IMR-90 (cell line): ENCODE measurements around the gene TMEM131L. TPM values are rescaled to one million over a fixed set of nuclear protein-coding genes. Genes with fewer than 3 reads are reported as not detected.

ENCODE experiments used
- ATAC-seq: fragments of 200-7000 bp; cut with Tn5 transposase; 2 replicates; pipeline ENCODE4 v1.9.1; 2020; ENCODE audit warnings: low read depth, mild to moderate bottlenecking, moderate library complexity
- BruUV-seq: library from RNA; stranded (reverse); fragments of 400-500 nt; replicated peaks from 2 replicates; lab custom pipeline; 2021; lab: Mats Ljungman, UMichigan
- CTCF ChIA-PET: fragments of 300-600 bp; formaldehyde crosslinking; extraction: SDS; loops from one replicate; lab custom pipeline; 2021; ENCODE audit warnings: antibody characterized with exemption; lab: Yijun Ruan, JAX
- POLR2A ChIA-PET: fragments of 300-600 bp; sonication (Branson Sonifier 250); formaldehyde crosslinking; loops from one replicate; lab custom pipeline; 2022; ENCODE audit warnings: antibody characterized with exemption; ENCODE audit not compliant: unreplicated experiment; lab: Charles Lee
- DNase-seq: peaks from one replicate; pipeline ENCODE4 v3.0.0; 2013
- H2AFZ ChIP-seq: replicated peaks from 2 replicates; pipeline ENCODE3; 2013; ENCODE audit warnings: low read length, mild to moderate bottlenecking; ENCODE audit not compliant: poor library complexity
- H2AK5ac ChIP-seq: 2 replicates; pipeline ENCODE4 v1.6.1; 2013; ENCODE audit warnings: low read depth, low read length, inconsistent platforms
- H2AK9ac ChIP-seq: replicated peaks from 2 replicates; pipeline ENCODE3; 2013; ENCODE audit warnings: mild to moderate bottlenecking, low read depth, low read length, moderate library complexity; ENCODE audit not compliant: poor library complexity
- H2BK120ac ChIP-seq: 2 replicates; pipeline ENCODE4 v1.6.1; 2013; ENCODE audit warnings: low read depth, low read length, inconsistent platforms
- H2BK15ac ChIP-seq: 3 replicates; pipeline ENCODE4 v1.6.1; 2013; ENCODE audit warnings: low read depth, low read length, inconsistent platforms
- H2BK20ac ChIP-seq: 2 replicates; pipeline ENCODE4 v1.6.1; 2013; ENCODE audit warnings: low read depth, mild to moderate bottlenecking, inconsistent platforms, low read length, moderate library complexity
- H2BK5ac ChIP-seq: 2 replicates; pipeline ENCODE4 v1.6.1; 2013; ENCODE audit warnings: mild to moderate bottlenecking, low read depth, low read length, inconsistent platforms; ENCODE audit not compliant: poor library complexity, severe bottlenecking
- H3K14ac ChIP-seq: replicated peaks from 2 replicates; pipeline ENCODE4 v1.6.1; 2013; ENCODE audit warnings: low read depth, low read length, inconsistent platforms
- H3K18ac ChIP-seq: 2 replicates; pipeline ENCODE4 v1.6.1; 2013; ENCODE audit warnings: low read depth, low read length, control low read depth
- H3K23ac ChIP-seq: 2 replicates; pipeline ENCODE4 v1.6.1; 2013; ENCODE audit warnings: low read depth, low read length, inconsistent platforms
- H3K27ac ChIP-seq: 2 replicates; pipeline ENCODE4 v1.5.1; 2013; ENCODE audit warnings: mild to moderate bottlenecking, control low read depth, low read length; ENCODE audit not compliant: insufficient read depth
- H3K27me3 ChIP-seq: 2 replicates; pipeline ENCODE4 v1.6.1; 2013; ENCODE audit warnings: low read length; ENCODE audit not compliant: control insufficient read depth, insufficient read depth
- H3K36me3 ChIP-seq: 2 replicates; pipeline ENCODE4 v1.6.1; 2013; ENCODE audit warnings: low read length, mixed read lengths; ENCODE audit not compliant: control insufficient read depth, insufficient read depth
- H3K4ac ChIP-seq: 2 replicates; pipeline ENCODE4 v1.6.1; 2013; ENCODE audit warnings: low read depth, low read length, inconsistent platforms
- H3K4me1 ChIP-seq: 2 replicates; pipeline ENCODE4 v1.6.1; 2013; ENCODE audit warnings: low read length, mixed read lengths; ENCODE audit not compliant: control insufficient read depth, insufficient read depth
- H3K4me2 ChIP-seq: 2 replicates; pipeline ENCODE4 v1.6.1; 2013; ENCODE audit warnings: low read depth, mild to moderate bottlenecking, control low read depth, low read length, moderate library complexity
- H3K4me3 ChIP-seq: 2 replicates; pipeline ENCODE4 v1.5.1; 2013; ENCODE audit warnings: low read depth, mild to moderate bottlenecking, control low read depth, low read length, moderate library complexity; ENCODE audit not compliant: insufficient read depth
- H3K56ac ChIP-seq: 2 replicates; pipeline ENCODE4 v1.6.1; 2013; ENCODE audit warnings: low read length, inconsistent platforms; ENCODE audit not compliant: insufficient read depth; ENCODE audit errors: extremely low read depth
- H3K79me1 ChIP-seq, 2 experiments: 2 replicates each; pipeline ENCODE4 v1.6.1; 2013; ENCODE audit warnings: low read length in 2 of 2, inconsistent platforms in 1 of 2, low read depth in 1 of 2
- H3K9ac ChIP-seq: 2 replicates; pipeline ENCODE4 v1.6.1; 2013; ENCODE audit warnings: low read depth, low read length, control low read depth
- H3K9me1 ChIP-seq: 2 replicates; pipeline ENCODE4 v1.6.1; 2013; ENCODE audit warnings: low read length, inconsistent platforms; ENCODE audit not compliant: insufficient read depth
- H3K9me3 ChIP-seq: 2 replicates; pipeline ENCODE4 v1.6.1; 2013; ENCODE audit warnings: low read length; ENCODE audit not compliant: control insufficient read depth, insufficient read depth
- H4K20me1 ChIP-seq: 2 replicates; pipeline ENCODE4 v1.6.1; 2013; ENCODE audit warnings: low read length, inconsistent platforms; ENCODE audit not compliant: insufficient read depth
- H4K5ac ChIP-seq: 2 replicates; pipeline ENCODE4 v1.6.1; 2013; ENCODE audit warnings: mild to moderate bottlenecking, low read depth, low read length, control low read depth
- H4K8ac ChIP-seq, 2 experiments: 2 replicates each; pipeline ENCODE4 v1.6.1; 2013; ENCODE audit warnings: low read depth in 2 of 2, low read length in 2 of 2, control low read depth in 1 of 2, inconsistent platforms in 1 of 2
- H4K91ac ChIP-seq: 2 replicates; pipeline ENCODE4 v1.6.1; 2013; ENCODE audit warnings: low read depth, low read length, inconsistent platforms; ENCODE audit not compliant: insufficient read depth
- BHLHE40 ChIP-seq: fragments of 150-350 bp; IDR thresholded peaks from 2 replicates; pipeline ENCODE4 v1.6.1; 2016; ENCODE audit warnings: mild to moderate bottlenecking, low read depth, low read length
- CEBPB ChIP-seq: IDR thresholded peaks from 2 replicates; pipeline ENCODE4 v1.6.1; 2012; ENCODE audit warnings: low read depth, low read length, improper control_type of control experiment
- CHD1 ChIP-seq: IDR thresholded peaks from 2 replicates; pipeline ENCODE4 v1.6.1; 2012; ENCODE audit warnings: low read depth, low read length, improper control_type of control experiment
- FOS ChIP-seq: fragments of 150-350 bp; IDR thresholded peaks from 2 replicates; pipeline ENCODE4 v1.6.1; 2016; ENCODE audit warnings: low read depth, low read length
- MAFK ChIP-seq: IDR thresholded peaks from 2 replicates; pipeline ENCODE4 v1.6.1; 2012; ENCODE audit warnings: low read depth, low read length, improper control_type of control experiment
- MAZ ChIP-seq: IDR thresholded peaks from 2 replicates; pipeline ENCODE4 v1.6.1; 2012; ENCODE audit warnings: low read depth, mild to moderate bottlenecking, low read length, improper control_type of control experiment, moderate library complexity, borderline replicate concordance
- MXI1 ChIP-seq: IDR thresholded peaks from 2 replicates; pipeline ENCODE4 v1.6.1; 2012; ENCODE audit warnings: low read depth, mild to moderate bottlenecking, low read length, moderate library complexity, borderline replicate concordance
- NFE2L2 ChIP-seq: fragments of 150-350 bp; IDR thresholded peaks from 2 replicates; pipeline ENCODE4 v1.6.1; 2016; ENCODE audit warnings: low read depth, mild to moderate bottlenecking, low read length
- RAD21 ChIP-seq: IDR thresholded peaks from 2 replicates; pipeline ENCODE4 v1.6.1; 2012; ENCODE audit warnings: low read length, improper control_type of control experiment
- RCOR1 ChIP-seq: IDR thresholded peaks from 2 replicates; pipeline ENCODE4 v1.6.1; 2012; ENCODE audit warnings: mild to moderate bottlenecking, low read length, improper control_type of control experiment; ENCODE audit not compliant: insufficient replicate concordance
- RFX5 ChIP-seq: IDR thresholded peaks from 2 replicates; pipeline ENCODE4 v1.8.0; 2012; ENCODE audit warnings: low read depth, mild to moderate bottlenecking, low read length, moderate library complexity
- WGBS, 2 experiments: methylation state at CpG; one replicate each; pipeline versions ENCODE4 v1.1.5 to v1.1.7; 2013; ENCODE audit warnings: missing lambda C conversion rate in 2 of 2; ENCODE audit not compliant: insufficient read length in 1 of 2; ENCODE audit errors: extremely low coverage in 2 of 2; 5-methylcytosine and 5-hydroxymethylcytosine counted together
- dilution Hi-C: fragments of 300-500 bp; cut with HindIII; formaldehyde crosslinking; loops from one replicate; pipeline ENCODE4 v1.14.3; 2018; ENCODE audit warnings: low sequenced_read_pairs; ENCODE audit not compliant: unreplicated experiment
- in situ Hi-C: fragments of 300-500 bp; cut with MboI; formaldehyde crosslinking; loops from 3 replicates; pipeline ENCODE4 v1.14.3; 2019; ENCODE audit warnings: low sequenced_read_pairs, inconsistent platforms, mixed read lengths
- intact Hi-C: fragments of 100-400 bp; cut with micrococcal nuclease; formaldehyde crosslinking; loops from 2 replicates; pipeline ENCODE4 v1.10.0; 2022
- polyA plus RNA-seq, 3 experiments: library from polyadenylated mRNA; depleted of rRNA; stranded (reverse); fragments of >200 nt; gene quantifications; 2 replicates each; pipeline ENCODE4 v1.2.3, GENCODE V29; 2012; ENCODE audit warnings: low replicate concordance in 1 of 3
- total RNA-seq: library from RNA; depleted of rRNA; stranded (reverse); fragments of >200 nt; gene quantifications from 2 replicates; pipeline ENCODE4 v1.2.3, GENCODE V29; 2012
- TF ChIP-seq, protein P1 (sequence below): conservative IDR thresholded peaks from 2 replicates; pipeline ENCODE4 v1.5.1; 2012; ENCODE audit warnings: mild to moderate bottlenecking, low read depth, low read length, improper control_type of control experiment
- TF ChIP-seq, protein P2 (sequence below): fragments of 150-350 bp; IDR thresholded peaks from 2 replicates; pipeline ENCODE4 v1.6.1; 2016; ENCODE audit warnings: low read depth, mild to moderate bottlenecking, low read length, moderate library complexity, borderline replicate concordance
- TF ChIP-seq, protein P3 (sequence below): fragments of 150-350 bp; IDR thresholded peaks from 2 replicates; pipeline ENCODE4 v1.6.1; 2017; ENCODE audit warnings: mild to moderate bottlenecking, antibody characterized with exemption, low read length, low read depth

Gene TMEM131L
- total and polyA plus RNA-seq, 2 of the 4 experiments (the other 2 are of a cell fraction): 8.4 to 23.8 TPM

DNA sequence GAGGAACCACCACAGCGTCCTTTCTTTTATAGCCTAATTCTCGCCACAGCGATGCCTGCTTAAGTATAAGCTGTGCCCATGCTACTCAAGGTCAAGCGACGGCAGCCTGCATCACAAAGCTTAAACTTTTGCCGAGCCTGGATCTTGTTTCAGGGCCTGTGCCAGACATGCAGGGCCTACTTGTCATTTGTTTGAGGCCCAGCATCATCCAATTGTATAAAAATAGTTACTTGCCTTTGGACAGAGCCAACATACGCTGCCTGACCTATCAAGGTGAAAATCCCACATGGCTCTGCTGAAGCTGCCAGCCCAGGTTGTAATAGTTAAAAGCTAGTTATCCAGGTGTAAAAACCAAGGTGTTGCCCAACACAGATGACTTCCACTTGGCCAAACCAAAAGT, 107.1 kb downstream of the TMEM131L start:
- H3K56ac ChIP-seq: no peak overlapping the region
- no peak for TF ChIP-seq CHD1
- no peak for TF ChIP-seq MAZ
- TF ChIP-seq, protein P1, sequence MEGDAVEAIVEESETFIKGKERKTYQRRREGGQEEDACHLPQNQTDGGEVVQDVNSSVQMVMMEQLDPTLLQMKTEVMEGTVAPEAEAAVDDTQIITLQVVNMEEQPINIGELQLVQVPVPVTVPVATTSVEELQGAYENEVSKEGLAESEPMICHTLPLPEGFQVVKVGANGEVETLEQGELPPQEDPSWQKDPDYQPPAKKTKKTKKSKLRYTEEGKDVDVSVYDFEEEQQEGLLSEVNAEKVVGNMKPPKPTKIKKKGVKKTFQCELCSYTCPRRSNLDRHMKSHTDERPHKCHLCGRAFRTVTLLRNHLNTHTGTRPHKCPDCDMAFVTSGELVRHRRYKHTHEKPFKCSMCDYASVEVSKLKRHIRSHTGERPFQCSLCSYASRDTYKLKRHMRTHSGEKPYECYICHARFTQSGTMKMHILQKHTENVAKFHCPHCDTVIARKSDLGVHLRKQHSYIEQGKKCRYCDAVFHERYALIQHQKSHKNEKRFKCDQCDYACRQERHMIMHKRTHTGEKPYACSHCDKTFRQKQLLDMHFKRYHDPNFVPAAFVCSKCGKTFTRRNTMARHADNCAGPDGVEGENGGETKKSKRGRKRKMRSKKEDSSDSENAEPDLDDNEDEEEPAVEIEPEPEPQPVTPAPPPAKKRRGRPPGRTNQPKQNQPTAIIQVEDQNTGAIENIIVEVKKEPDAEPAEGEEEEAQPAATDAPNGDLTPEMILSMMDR: no peak
- TF ChIP-seq, protein P2, sequence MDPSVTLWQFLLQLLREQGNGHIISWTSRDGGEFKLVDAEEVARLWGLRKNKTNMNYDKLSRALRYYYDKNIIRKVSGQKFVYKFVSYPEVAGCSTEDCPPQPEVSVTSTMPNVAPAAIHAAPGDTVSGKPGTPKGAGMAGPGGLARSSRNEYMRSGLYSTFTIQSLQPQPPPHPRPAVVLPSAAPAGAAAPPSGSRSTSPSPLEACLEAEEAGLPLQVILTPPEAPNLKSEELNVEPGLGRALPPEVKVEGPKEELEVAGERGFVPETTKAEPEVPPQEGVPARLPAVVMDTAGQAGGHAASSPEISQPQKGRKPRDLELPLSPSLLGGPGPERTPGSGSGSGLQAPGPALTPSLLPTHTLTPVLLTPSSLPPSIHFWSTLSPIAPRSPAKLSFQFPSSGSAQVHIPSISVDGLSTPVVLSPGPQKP: no peak
- no peak for TF ChIP-seq FOS
- TF ChIP-seq RCOR1: no peak
- no peak for TF ChIP-seq RFX5
- no peak for TF ChIP-seq MXI1
- TF ChIP-seq, protein P3, sequence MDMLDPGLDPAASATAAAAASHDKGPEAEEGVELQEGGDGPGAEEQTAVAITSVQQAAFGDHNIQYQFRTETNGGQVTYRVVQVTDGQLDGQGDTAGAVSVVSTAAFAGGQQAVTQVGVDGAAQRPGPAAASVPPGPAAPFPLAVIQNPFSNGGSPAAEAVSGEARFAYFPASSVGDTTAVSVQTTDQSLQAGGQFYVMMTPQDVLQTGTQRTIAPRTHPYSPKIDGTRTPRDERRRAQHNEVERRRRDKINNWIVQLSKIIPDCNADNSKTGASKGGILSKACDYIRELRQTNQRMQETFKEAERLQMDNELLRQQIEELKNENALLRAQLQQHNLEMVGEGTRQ: no peak
- no peak for TF ChIP-seq MAFK
- no peak for TF ChIP-seq BHLHE40
- TF ChIP-seq RAD21: no peak
- TF ChIP-seq CEBPB: no peak
- no peak for TF ChIP-seq NFE2L2
- intact Hi-C loops (no loop called here), in situ Hi-C loops (loop anchor here (5.0 kb wide), 1 partner anchor 226 kb away; no protein-coding TSS in a partner anchor), dilution Hi-C loops (no loop called here)
- no peak overlapping the region for H3K4me3 ChIP-seq
- DNase-seq: no peak
- H3K4me2 ChIP-seq: no peak overlapping the region
- H3K9me3 ChIP-seq: no peaks in the 10 kb centered on the region
- H2AFZ ChIP-seq: no peak overlapping the region
- WGBS, 2 experiments: 60% methylated on average over 1 of the region's 7 CpGs; no CpG with 5 or more reads in 1 of the 2 experiments
- ChIA-PET CTCF (interaction anchor here (0.8 to 1.6 kb wide), 6 partner anchors 18 to 229 kb away, joined by 3 to 11 read pairs (median 4); partner anchors contain the start of gene TMEM131L), POLR2A (interaction anchor here (0.6 kb wide), 1 partner anchor 191 kb away, joined by 3 read pairs; no protein-coding TSS in a partner anchor)
- no peak overlapping the region for H4K91ac ChIP-seq
- H2AK5ac ChIP-seq: no peak overlapping the region
- H3K23ac ChIP-seq: no peak overlapping the region
- no peak overlapping the region for H3K27ac ChIP-seq
- H3K4me1 ChIP-seq: no peaks in the 10 kb centered on the region
- H3K36me3 ChIP-seq: no peaks in the 10 kb centered on the region
- no peak overlapping the region for H2AK9ac ChIP-seq
- peaks cover 2% of the 10 kb centered on the region; the same call in 1 of the 2 replicates for H3K9me1 ChIP-seq
- no peak overlapping the region for H3K18ac ChIP-seq
- H4K5ac ChIP-seq: no peak overlapping the region
- H2BK120ac ChIP-seq: no peak overlapping the region
- H3K4ac ChIP-seq: no peak overlapping the region
- no peak for ATAC-seq
- no peaks in the 10 kb centered on the region for H3K27me3 ChIP-seq
- H3K9ac ChIP-seq: no peak overlapping the region
- H4K20me1 ChIP-seq: no peaks in the 10 kb centered on the region
- no TSS peak for BruUV-seq
- H3K14ac ChIP-seq: no peak overlapping the region
- no peak overlapping the region for H2BK5ac ChIP-seq
- H3K79me1 ChIP-seq: peaks cover 0 to 7% of the 10 kb centered on the region in 2 experiments; a peak in 1 of 4 replicates
- no peak overlapping the region for H4K8ac ChIP-seq
- no peak overlapping the region for H2BK15ac ChIP-seq
- H2BK20ac ChIP-seq: no peak overlapping the region
